Liver (tissue), 9 donors: ENCODE measurements around the gene RBMS3. TPM values are rescaled to one million over a fixed set of nuclear protein-coding genes. Genes with fewer than 3 reads are reported as not detected.

Experiments used
- DNase-seq: peaks from one replicate; pipeline ENCODE4 v3.0.0-alpha.2; 2017; ENCODE audit warnings: low spot score
- H3K27ac ChIP-seq, 2 donors: one replicate each; pipeline ENCODE4 v1.7.0; 2013; ENCODE audit warnings: inconsistent platforms in 2 of 2, low read length in 2 of 2, control low read depth in 1 of 2, low read depth in 1 of 2, mild to moderate bottlenecking in 1 of 2
- H3K27me3 ChIP-seq, 4 donors: one replicate each; pipeline versions ENCODE4 v1.6.1 to v1.7.0; 2013; ENCODE audit warnings: low read length in 3 of 4, inconsistent platforms in 1 of 4, mild to moderate bottlenecking in 1 of 4, moderate library complexity in 1 of 4; ENCODE audit not compliant: control insufficient read depth in 4 of 4, insufficient read depth in 4 of 4
- H3K36me3 ChIP-seq, 4 donors: one replicate each; pipeline versions ENCODE4 v1.6.1 to v1.7.0; 2013; ENCODE audit warnings: low read length in 3 of 4, mild to moderate bottlenecking in 3 of 4, low read depth in 1 of 4, moderate library complexity in 1 of 4; ENCODE audit not compliant: control insufficient read depth in 4 of 4, insufficient read depth in 3 of 4
- H3K4me1 ChIP-seq, 4 donors: one replicate each; pipeline versions ENCODE4 v1.6.1 to v1.7.0; 2013; ENCODE audit warnings: low read length in 3 of 4, mild to moderate bottlenecking in 3 of 4, moderate library complexity in 1 of 4; ENCODE audit not compliant: control insufficient read depth in 4 of 4, insufficient read depth in 4 of 4
- H3K4me3 ChIP-seq, 3 donors: one replicate each; pipeline versions ENCODE4 v1.6.1 to v1.7.0; 2013; ENCODE audit warnings: low read length in 3 of 3, control low read depth in 1 of 3, low read depth in 1 of 3, mild to moderate bottlenecking in 1 of 3
- H3K9ac ChIP-seq, 2 donors: one replicate each; pipeline ENCODE4 v1.7.0; 2013; ENCODE audit warnings: low read length in 2 of 2, mild to moderate bottlenecking in 2 of 2, moderate library complexity in 2 of 2, control low read depth in 1 of 2, low read depth in 1 of 2
- H3K9me3 ChIP-seq, 4 donors: one replicate each; pipeline versions ENCODE4 v1.6.1 to v1.7.0; 2013; ENCODE audit warnings: low read length in 3 of 4; ENCODE audit not compliant: control insufficient read depth in 4 of 4
- ATF3 ChIP-seq: IDR thresholded peaks from 2 replicates; pipeline ENCODE4 v1.6.1; 2016; ENCODE audit warnings: antibody characterized with exemption
- CTCF ChIP-seq: fragments of 150-350 bp; IDR thresholded peaks from 2 replicates; pipeline ENCODE4 v1.5.1; 2017; ENCODE audit warnings: improper control_type of control experiment, low read depth, low read length; ENCODE audit not compliant: missing input control
- EGR1 ChIP-seq, 2 donors: IDR thresholded peaks; 2 replicates each; pipeline ENCODE4 v1.6.1; 2016 to 2018; ENCODE audit warnings: antibody characterized with exemption in 2 of 2, low read depth in 2 of 2
- FOXA1 ChIP-seq: IDR thresholded peaks from 2 replicates; pipeline ENCODE4 v1.6.1; 2016; ENCODE audit warnings: antibody characterized with exemption
- FOXA2 ChIP-seq: IDR thresholded peaks from 2 replicates; pipeline ENCODE4 v1.6.1; 2016; ENCODE audit warnings: antibody characterized with exemption
- GABPA ChIP-seq, 2 donors: IDR thresholded peaks in 1 of 2; conservative IDR thresholded peaks in 1 of 2; 2 replicates each; pipeline ENCODE4 v1.6.1; 2016; ENCODE audit warnings: antibody characterized with exemption in 2 of 2, mild to moderate bottlenecking in 1 of 2, moderate library complexity in 1 of 2
- HNF4A ChIP-seq, 2 donors: conservative IDR thresholded peaks; 2 replicates each; pipeline ENCODE4 v1.6.1; 2016; ENCODE audit warnings: antibody characterized with exemption in 2 of 2, mild to moderate bottlenecking in 2 of 2
- HNF4G ChIP-seq: IDR thresholded peaks from 2 replicates; pipeline ENCODE4 v1.6.1; 2016; ENCODE audit warnings: antibody characterized with exemption
- JUND ChIP-seq, 2 donors: IDR thresholded peaks; 2 replicates each; pipeline ENCODE4 v1.6.1; 2016; ENCODE audit warnings: antibody characterized with exemption in 2 of 2
- MAX ChIP-seq: IDR thresholded peaks from 2 replicates; pipeline ENCODE4 v1.6.1; 2016; ENCODE audit warnings: antibody characterized with exemption
- NR2F2 ChIP-seq: IDR thresholded peaks from 2 replicates; pipeline ENCODE4 v1.6.1; 2016; ENCODE audit warnings: antibody characterized with exemption
- RAD21 ChIP-seq, 2 donors: IDR thresholded peaks; 2 replicates each; pipeline ENCODE4 v1.6.1; 2016; ENCODE audit warnings: antibody characterized with exemption in 2 of 2, mild to moderate bottlenecking in 2 of 2
- REST ChIP-seq: IDR thresholded peaks from 2 replicates; pipeline ENCODE4 v1.6.1; 2016; ENCODE audit warnings: antibody characterized with exemption, mild to moderate bottlenecking
- RXRA ChIP-seq, 2 donors: IDR thresholded peaks; 2 replicates each; pipeline ENCODE4 v1.6.1; 2017 to 2018; ENCODE audit warnings: antibody characterized with exemption in 2 of 2, mild to moderate bottlenecking in 1 of 2
- SP1 ChIP-seq: IDR thresholded peaks from 2 replicates; pipeline ENCODE4 v1.6.1; 2018; ENCODE audit warnings: antibody characterized with exemption, mild to moderate bottlenecking
- TAF1 ChIP-seq: conservative IDR thresholded peaks from 2 replicates; pipeline ENCODE4 v1.6.1; 2016; ENCODE audit warnings: antibody characterized with exemption, mild to moderate bottlenecking
- YY1 ChIP-seq: IDR thresholded peaks from 2 replicates; pipeline ENCODE4 v1.6.1; 2016; ENCODE audit warnings: antibody characterized with exemption, mild to moderate bottlenecking
- ZBTB33 ChIP-seq: IDR thresholded peaks from 2 replicates; pipeline ENCODE4 v1.6.1; 2016; ENCODE audit warnings: antibody characterized with exemption
- WGBS: extraction: QIAGEN DNeasy Blood & Tissue Kit; methylation state at CpG from one replicate; pipeline ENCODE4 v1.1.7; 2013; 5-methylcytosine and 5-hydroxymethylcytosine counted together
- polyA plus RNA-seq, 2 donors: library from polyadenylated mRNA; stranded (reverse) in 1 of 2; unstranded in 1 of 2; fragments of 200-250 nt in 1 of 2; fragments of >200 nt in 1 of 2; fragmentation: Nextera tagmentation in 1 of 2; extraction: Ambion mirVana in 1 of 2; gene quantifications; one replicate each; pipeline versions ENCODE4 v1.2.1 to v1.2.3, GENCODE V29; 2013 to 2015
- total RNA-seq, 2 donors: library from RNA; depleted of rRNA; stranded (reverse); fragments of >200 nt; gene quantifications; one replicate each; pipeline ENCODE4 v1.2.3, GENCODE V29; 2014
- donor health status: healthy.
- donor health status: healthy.
- donor health status: healthy.
- donor health status: healthy.
- donor health status: healthy.

RBMS3 gene
- total and polyA plus RNA-seq, 4 donors: 1.2 to 14.9 (median 9.3) TPM

- H3K4me1 ChIP-seq: peaks cover 1 to 30% (median 15%) of the 10 kb centered on the region in 4 donors
- H3K4me3 ChIP-seq: peak overlapping the region in 2 of 3 donors; percentile 20 to 23
- H3K27ac ChIP-seq: peak overlapping the region; percentile 83 to 93
- H3K36me3 ChIP-seq: no peaks in the 10 kb centered on the region
- TF ChIP-seq ZBTB33 (peak; percentile 74), SP1 (peak; percentile 73), YY1 (no peak), RXRA (IDR thresholded peaks at IDR 0.05) (peak; percentile 64 to 78), HNF4A (conservative IDR thresholded peaks at IDR 0.05) (peak; percentile 49 to 70), HNF4G (no peak), GABPA (IDR thresholded peaks at IDR 0.05 in 1 of 2, conservative IDR thresholded peaks at IDR 0.05 in 1 of 2) (peak in 1 of 2 donors; percentile 55), MAX (peak; percentile 65), REST (peak; percentile 88), FOXA1 (peak; percentile 72), EGR1 (IDR thresholded peaks at IDR 0.05; ENCODE audit: low read depth in 2 of 2) (peak in 1 of 2 donors; percentile 36), CTCF (no peak), ATF3 (peak; percentile 43), JUND (IDR thresholded peaks at IDR 0.05) (peak in 1 of 2 donors; percentile 66), NR2F2 (peak; percentile 75), FOXA2 (peak; percentile 72), TAF1 (peak; percentile 30), RAD21 (IDR thresholded peaks at IDR 0.05) (peak; percentile 44 to 65)
- no peaks in the 10 kb centered on the region for H3K27me3 ChIP-seq
- H3K9me3 ChIP-seq: no peaks in the 10 kb centered on the region
- DNase-seq: no peak
- H3K9ac ChIP-seq: peak overlapping the region in 1 of 2 donors; percentile 54
- WGBS: 23% methylated on average over 3 of the region's 3 CpGs
Observed at GRCh38 chr3:29695643-29696198, 414.9 kb downstream of the RBMS3 start.
